Activated CD4-positive, alpha-beta memory T cell treated with anti-CD3 and anti-CD28 coated beads, Interleukin-2, amount 10 ng/mL, durations not matched to agents 7 days and 5 days (primary cell): ENCODE results near the gene H2BK1. TPM values are rescaled to one million over a fixed set of nuclear protein-coding genes. Genes with fewer than 3 reads are reported as not detected.

Experiments
- CTCF ChIA-PET: fragments of 350-600 bp; sonication (Branson Sonifier 250); formaldehyde crosslinking; loops from one replicate; lab custom pipeline; 2021; ENCODE audit warnings: antibody characterized with exemption, inconsistent platforms; lab: Charles Lee
- POLR2A ChIA-PET: fragments of 350-600 bp; sonication (Branson Sonifier 250); formaldehyde crosslinking; loops from one replicate; lab custom pipeline; 2021; ENCODE audit warnings: antibody characterized with exemption; lab: Charles Lee
- DNase-seq: peaks from one replicate; pipeline ENCODE4 v3.0.0-alpha.2; 2020
- H3K27ac Mint-ChIP-seq: one replicate; pipeline ENCODE4 v1.8.0; 2021; ENCODE audit warnings: mild to moderate bottlenecking, mixed read lengths
- H3K27me3 Mint-ChIP-seq: one replicate; pipeline ENCODE4 v1.8.0; 2021; ENCODE audit warnings: mixed read lengths
- H3K36me3 Mint-ChIP-seq: one replicate; pipeline ENCODE4 v1.8.0; 2021; ENCODE audit warnings: low read depth, mixed read lengths
- H3K4me1 Mint-ChIP-seq: one replicate; pipeline ENCODE4 v1.8.0; 2021; ENCODE audit warnings: mixed read lengths
- H3K4me3 Mint-ChIP-seq: one replicate; pipeline ENCODE4 v1.8.0; 2021; ENCODE audit warnings: mild to moderate bottlenecking, mixed read lengths
- H3K9me3 Mint-ChIP-seq: one replicate; pipeline ENCODE4 v1.8.0; 2021; ENCODE audit warnings: mixed read lengths
- total RNA-seq, 2 experiments: library from RNA; stranded (reverse); gene quantifications; one replicate each; pipeline ENCODE4 v1.2.3, GENCODE V29; 2021

The H2BK1 gene
- total RNA-seq, 2 experiments from 2014 or later = not detected

DNA sequence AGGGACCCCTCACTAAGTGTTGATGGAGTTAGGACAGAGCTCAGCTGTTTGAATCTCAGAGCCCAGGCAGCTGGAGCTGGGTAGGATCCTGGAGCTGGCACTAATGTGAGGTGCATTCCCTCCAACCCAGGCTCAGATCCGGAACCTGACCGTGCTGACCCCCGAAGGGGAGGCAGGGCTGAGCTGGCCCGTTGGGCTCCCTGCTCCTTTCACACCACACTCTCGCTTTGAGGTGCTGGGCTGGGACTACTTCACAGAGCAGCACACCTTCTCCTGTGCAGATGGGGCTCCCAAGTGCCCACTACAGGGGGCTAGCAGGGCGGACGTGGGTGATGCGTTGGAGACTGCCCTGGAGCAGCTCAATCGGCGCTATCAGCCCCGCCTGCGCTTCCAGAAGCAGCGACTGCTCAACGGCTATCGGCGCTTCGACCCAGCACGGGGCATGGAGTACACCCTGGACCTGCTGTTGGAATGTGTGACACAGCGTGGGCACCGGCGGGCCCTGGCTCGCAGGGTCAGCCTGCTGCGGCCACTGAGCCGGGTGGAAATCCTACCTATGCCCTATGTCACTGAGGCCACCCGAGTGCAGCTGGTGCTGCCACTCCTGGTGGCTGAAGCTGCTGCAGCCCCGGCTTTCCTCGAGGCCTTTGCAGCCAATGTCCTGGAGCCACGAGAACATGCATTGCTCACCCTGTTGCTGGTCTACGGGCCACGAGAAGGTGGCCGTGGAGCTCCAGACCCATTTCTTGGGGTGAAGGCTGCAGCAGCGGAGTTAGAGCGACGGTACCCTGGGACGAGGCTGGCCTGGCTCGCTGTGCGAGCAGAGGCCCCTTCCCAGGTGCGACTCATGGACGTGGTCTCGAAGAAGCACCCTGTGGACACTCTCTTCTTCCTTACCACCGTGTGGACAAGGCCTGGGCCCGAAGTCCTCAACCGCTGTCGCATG lies 27.2 kb upstream of the H2BK1 start:
- H3K27ac Mint-ChIP-seq = no peak overlapping the region

DNA sequence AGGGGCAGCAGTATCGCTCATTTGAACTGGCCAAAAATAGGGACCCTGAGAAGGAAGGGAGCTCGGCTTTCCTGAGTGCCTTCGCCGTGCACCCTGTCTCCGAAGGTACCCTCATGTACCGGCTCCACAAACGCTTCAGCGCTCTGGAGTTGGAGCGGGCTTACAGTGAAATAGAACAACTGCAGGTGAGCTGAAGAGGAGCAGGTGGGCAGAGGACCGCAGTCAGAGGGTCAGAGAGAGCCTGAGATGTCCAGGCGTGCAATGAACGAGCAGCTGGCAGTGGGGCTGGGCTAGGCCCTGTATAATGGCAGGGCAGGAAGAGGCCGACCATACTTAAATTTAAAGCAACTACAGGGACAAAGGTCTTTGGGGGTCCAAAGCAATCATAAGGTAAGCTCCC lies 26.1 kb upstream of the H2BK1 start:
- no peaks in the 10 kb centered on the region for H3K9me3 Mint-ChIP-seq
- peaks cover 35% of the 10 kb centered on the region for H3K36me3 Mint-ChIP-seq
- peaks cover 35% of the 10 kb centered on the region for H3K4me1 Mint-ChIP-seq
- H3K27ac Mint-ChIP-seq = no peak overlapping the region
- no peak for DNase-seq
- H3K27me3 Mint-ChIP-seq = no peaks in the 10 kb centered on the region
- ChIA-PET POLR2A (interaction anchor here (2.7 kb wide), 1 partner anchor 9 kb away, joined by 12 read pairs; the partner anchor contains the start of gene ABCF2), CTCF (interaction anchor here (0.9 to 1.4 kb wide), 4 partner anchors 8 to 79 kb away, joined by 3 to 6 read pairs (median 3); partner anchors contain the start of gene ABCF2)
- H3K4me3 Mint-ChIP-seq = no peak overlapping the region

More for the DNA sequence above, 27.2 kb upstream of the H2BK1 start:
- Mint-ChIP-seq H3K4me3 (no peak overlapping the region), H3K36me3 (peaks cover 35% of the 10 kb centered on the region), H3K27me3 (no peaks in the 10 kb centered on the region), H3K4me1 (peaks cover 26% of the 10 kb centered on the region), H3K9me3 (no peaks in the 10 kb centered on the region)
- DNase-seq = no peak
- CTCF ChIA-PET = interaction anchor here (0.9 to 1.4 kb wide), 2 partner anchors 10 to 70 kb away, joined by 3 to 6 read pairs; partner anchors contain the start of gene ABCF2
- POLR2A ChIA-PET = interaction anchor here (2.7 kb wide), 1 partner anchor 10 kb away, joined by 12 read pairs; the partner anchor contains the start of gene ABCF2

DNA sequence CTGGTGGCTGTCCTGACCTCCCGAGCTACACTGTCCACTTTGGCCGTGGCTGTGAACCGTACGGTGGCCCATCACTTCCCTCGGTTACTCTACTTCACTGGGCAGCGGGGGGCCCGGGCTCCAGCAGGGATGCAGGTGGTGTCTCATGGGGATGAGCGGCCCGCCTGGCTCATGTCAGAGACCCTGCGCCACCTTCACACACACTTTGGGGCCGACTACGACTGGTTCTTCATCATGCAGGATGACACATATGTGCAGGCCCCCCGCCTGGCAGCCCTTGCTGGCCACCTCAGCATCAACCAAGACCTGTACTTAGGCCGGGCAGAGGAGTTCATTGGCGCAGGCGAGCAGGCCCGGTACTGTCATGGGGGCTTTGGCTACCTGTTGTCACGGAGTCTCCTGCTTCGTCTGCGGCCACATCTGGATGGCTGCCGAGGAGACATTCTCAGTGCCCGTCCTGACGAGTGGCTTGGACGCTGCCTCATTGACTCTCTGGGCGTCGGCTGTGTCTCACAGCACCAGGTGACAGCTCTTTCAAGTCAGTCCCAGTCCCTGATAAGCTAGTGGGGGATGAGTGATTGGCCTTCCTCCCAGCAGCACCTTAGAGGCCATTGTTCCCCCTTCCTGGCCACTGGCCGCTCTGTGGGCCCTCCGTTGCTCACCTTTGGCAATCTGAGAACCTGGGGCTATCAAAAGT lies 25.0 kb upstream of the H2BK1 start:
- H3K4me3 Mint-ChIP-seq = peak overlapping the region; percentile 10

DNA sequence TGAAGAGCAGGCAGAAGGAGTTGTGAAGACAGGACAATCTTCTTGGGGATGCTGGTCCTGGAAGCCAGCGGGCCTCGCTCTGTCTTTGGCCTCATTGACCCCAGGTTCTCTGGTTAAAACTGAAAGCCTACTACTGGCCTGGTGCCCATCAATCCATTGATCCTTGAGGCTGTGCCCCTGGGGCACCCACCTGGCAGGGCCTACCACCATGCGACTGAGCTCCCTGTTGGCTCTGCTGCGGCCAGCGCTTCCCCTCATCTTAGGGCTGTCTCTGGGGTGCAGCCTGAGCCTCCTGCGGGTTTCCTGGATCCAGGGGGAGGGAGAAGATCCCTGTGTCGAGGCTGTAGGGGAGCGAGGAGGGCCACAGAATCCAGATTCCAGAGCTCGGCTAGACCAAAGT lies 23.5 kb upstream of the H2BK1 start:
- Mint-ChIP-seq H3K9me3 (no peaks in the 10 kb centered on the region), H3K27me3 (no peaks in the 10 kb centered on the region), H3K27ac (peak overlapping the region; percentile 99), H3K36me3 (peaks cover 28% of the 10 kb centered on the region), H3K4me1 (peaks cover 38% of the 10 kb centered on the region), H3K4me3 (peak overlapping the region; percentile 99)
- DNase-seq = no peak
- ChIA-PET POLR2A (interaction anchor here (0.9 to 3.4 kb wide), 4 partner anchors 9 to 116 kb away, joined by 3 to 38 read pairs (median 16); no protein-coding TSS in a partner anchor), CTCF (interaction anchor here (3.1 kb wide), 1 partner anchor 10 kb away, joined by 46 read pairs; no protein-coding TSS in a partner anchor)

More for the DNA sequence above, 25.0 kb upstream of the H2BK1 start:
- DNase-seq = no peak
- Mint-ChIP-seq H3K27ac (no peak overlapping the region), H3K36me3 (peaks cover 34% of the 10 kb centered on the region), H3K27me3 (no peaks in the 10 kb centered on the region), H3K9me3 (no peaks in the 10 kb centered on the region), H3K4me1 (peaks cover 38% of the 10 kb centered on the region)
- CTCF ChIA-PET = interaction anchor here (1.0 to 3.1 kb wide), 2 partner anchors 8 to 111 kb away, joined by 3 to 46 read pairs; no protein-coding TSS in a partner anchor
- POLR2A ChIA-PET = no interaction called here

DNA sequence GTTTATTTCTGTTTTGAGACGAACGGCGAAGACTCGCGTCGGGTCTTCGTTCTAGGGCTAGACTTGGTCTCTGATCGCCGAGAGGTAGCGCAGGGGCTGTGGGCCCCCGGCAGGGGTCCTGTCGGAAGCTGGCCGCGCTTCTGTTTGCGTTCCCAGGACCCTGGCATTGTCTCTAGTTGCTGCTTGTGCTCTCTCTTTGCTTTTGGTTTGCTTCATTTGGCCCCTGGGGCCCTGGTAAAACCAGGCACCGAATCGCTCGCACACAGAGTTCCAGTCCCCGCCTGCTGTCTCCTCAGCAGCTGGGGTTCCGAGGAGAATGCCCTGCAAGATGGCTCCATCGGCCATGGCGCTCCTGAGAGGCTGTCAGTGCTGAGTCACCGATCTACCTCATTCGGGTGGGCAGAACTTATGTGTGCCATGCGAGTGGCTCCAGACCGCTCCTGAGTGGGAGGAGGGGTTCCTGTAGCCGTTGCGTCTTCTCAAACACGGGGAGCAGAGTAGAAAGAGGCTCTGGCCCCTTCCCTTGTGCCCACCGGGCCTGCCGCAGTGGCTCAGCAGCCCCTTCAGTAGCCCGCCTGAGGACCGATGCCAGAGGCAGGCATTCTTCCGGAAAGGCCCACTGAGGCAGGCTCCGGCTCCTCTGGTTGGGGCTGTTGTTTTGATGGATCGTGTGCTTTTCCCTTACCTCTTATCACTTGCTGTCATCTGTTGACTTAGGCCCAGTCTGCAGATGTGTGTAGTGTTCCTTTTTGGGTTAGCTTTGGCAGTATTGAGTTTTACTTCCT lies 22.8 kb upstream of the H2BK1 start:
- DNase-seq = peak; percentile 78
- CTCF ChIA-PET = interaction anchor here (0.8 to 3.1 kb wide), 2 partner anchors 10 to 11 kb away, joined by 3 to 46 read pairs; no protein-coding TSS in a partner anchor
- Mint-ChIP-seq H3K9me3 (no peaks in the 10 kb centered on the region), H3K27me3 (no peaks in the 10 kb centered on the region), H3K4me1 (peaks cover 40% of the 10 kb centered on the region), H3K36me3 (peaks cover 28% of the 10 kb centered on the region), H3K4me3 (peak overlapping the region; percentile 99), H3K27ac (peak overlapping the region; percentile 99)
- POLR2A ChIA-PET = interaction anchor here (0.7 to 3.4 kb wide), 10 partner anchors 10 to 145 kb away, joined by 3 to 38 read pairs (median 4); partner anchors contain the start of genes H2BK1 and NUB1

DNA sequence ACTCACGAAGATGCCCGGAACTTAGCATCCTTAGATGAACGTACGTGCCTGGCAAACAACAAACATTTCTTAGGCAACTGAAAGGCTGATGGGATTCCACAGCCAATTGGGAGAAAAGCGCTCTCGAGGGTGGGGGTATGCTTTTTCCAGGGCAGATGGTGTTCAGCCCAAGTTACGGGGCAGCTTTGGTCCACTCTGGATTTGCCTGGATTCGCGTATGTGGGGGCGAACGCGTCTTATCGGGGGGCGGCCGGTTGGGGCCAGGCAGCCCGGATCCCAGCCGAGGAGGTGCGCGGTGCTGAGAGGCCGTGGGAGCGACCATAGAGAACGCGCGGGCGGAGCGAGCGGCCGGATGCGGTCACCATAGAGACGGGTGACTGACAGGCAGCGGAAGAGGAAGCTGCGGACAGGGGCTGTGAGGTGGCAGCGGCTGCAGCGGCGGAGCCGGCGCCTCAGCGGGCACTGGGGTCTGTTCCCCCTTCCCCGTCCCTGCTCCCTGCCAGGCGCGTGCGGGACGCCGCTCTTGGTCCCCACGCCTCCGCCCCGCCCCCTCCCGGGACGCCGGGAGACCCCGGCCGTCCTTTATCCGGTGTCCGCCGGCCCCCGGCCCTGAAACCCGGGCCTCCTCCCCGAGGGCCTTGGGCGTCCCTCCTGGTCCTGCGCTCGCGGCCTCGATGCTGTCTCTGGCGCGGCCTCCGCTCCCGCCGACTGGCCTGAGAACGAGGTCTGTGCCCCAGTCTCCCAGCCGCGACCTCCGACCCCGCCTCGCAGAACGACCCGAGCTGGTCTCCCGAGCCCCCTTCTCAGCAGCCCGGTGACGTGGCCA lies 22.0 kb upstream of the H2BK1 start, which contains the start of gene CHPF2:
Gene CHPF2, plus strand, starts transcription at position 393 of the 826 bp plus-strand sequence. CDS start 1,529 bp downstream, outside the sequence.
- Mint-ChIP-seq H3K36me3 (peaks cover 28% of the 10 kb centered on the region), H3K4me3 (peak within 1 kb of the TSS; percentile 99), H3K27me3 (no peaks in the 10 kb centered on the region), H3K4me1 (peaks cover 47% of the 10 kb centered on the region), H3K9me3 (no peaks in the 10 kb centered on the region), H3K27ac (peak within 1 kb of the TSS; percentile 99)
- CTCF ChIA-PET = interaction anchor here (0.8 to 3.1 kb wide), 2 partner anchors 10 to 11 kb away, joined by 3 to 46 read pairs; no protein-coding TSS in a partner anchor
- peak; percentile 95 for DNase-seq
- POLR2A ChIA-PET = interaction anchor here (0.7 to 3.4 kb wide), 9 partner anchors 9 to 144 kb away, joined by 3 to 38 read pairs (median 4); partner anchors contain the start of genes H2BK1 and NUB1

DNA sequence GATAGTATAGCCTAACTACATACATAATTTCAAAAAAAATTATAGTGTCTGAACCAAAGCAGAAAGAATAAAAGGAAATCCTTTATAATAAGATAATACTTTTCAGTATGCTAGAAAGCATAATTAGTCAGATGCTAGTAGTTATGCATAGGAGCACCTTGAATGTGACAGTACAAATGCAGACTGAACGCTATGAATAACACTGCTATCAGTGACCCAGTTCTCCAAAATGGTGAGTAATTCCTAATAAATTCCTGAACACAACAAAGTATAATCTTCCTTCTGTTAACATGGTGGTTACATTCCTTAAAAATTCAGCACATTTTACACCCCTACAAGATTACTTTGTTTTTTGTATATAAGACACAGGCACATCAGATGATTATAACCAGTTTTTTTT lies 20.8 kb upstream of the H2BK1 start:
- no peak overlapping the region for H3K27ac Mint-ChIP-seq
- DNase-seq = no peak
- no peak overlapping the region for H3K4me3 Mint-ChIP-seq
- ChIA-PET CTCF (no interaction called here), POLR2A (interaction anchor here (3.4 kb wide), 1 partner anchor 12 kb away, joined by 38 read pairs; no protein-coding TSS in a partner anchor)
- H3K27me3 Mint-ChIP-seq = no peaks in the 10 kb centered on the region
- no peaks in the 10 kb centered on the region for H3K9me3 Mint-ChIP-seq
- peaks cover 56% of the 10 kb centered on the region for H3K4me1 Mint-ChIP-seq
- H3K36me3 Mint-ChIP-seq = peaks cover 21% of the 10 kb centered on the region

DNA sequence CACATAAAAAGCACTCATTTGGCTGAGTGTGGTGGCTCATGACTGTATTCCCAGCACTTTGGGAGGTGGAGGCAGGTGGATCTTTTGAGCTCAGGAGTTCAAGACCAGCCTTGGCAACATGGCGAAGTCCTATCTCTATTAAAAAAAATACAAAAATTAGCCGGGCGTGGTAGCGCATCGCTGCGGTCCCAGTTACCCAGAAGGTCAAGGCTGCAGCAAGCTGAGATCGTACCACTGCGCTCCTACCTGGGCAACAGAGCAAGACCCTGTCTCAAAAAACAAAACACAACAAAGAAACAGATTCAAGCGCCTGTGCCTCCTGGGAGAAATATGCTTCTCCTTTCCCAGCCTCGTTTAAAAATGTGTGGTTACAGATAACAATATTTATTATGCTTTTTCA lies 19.0 kb upstream of the H2BK1 start:
- Mint-ChIP-seq H3K36me3 (peaks cover 24% of the 10 kb centered on the region), H3K27me3 (no peaks in the 10 kb centered on the region), H3K9me3 (no peaks in the 10 kb centered on the region), H3K4me3 (no peak overlapping the region), H3K4me1 (peaks cover 60% of the 10 kb centered on the region), H3K27ac (no peak overlapping the region)
- POLR2A ChIA-PET = no interaction called here
- no peak for DNase-seq
- CTCF ChIA-PET = interaction anchor here (1.3 to 5.3 kb wide), 2 partner anchors 14 to 61 kb away, joined by 3 to 47 read pairs; no protein-coding TSS in a partner anchor

DNA sequence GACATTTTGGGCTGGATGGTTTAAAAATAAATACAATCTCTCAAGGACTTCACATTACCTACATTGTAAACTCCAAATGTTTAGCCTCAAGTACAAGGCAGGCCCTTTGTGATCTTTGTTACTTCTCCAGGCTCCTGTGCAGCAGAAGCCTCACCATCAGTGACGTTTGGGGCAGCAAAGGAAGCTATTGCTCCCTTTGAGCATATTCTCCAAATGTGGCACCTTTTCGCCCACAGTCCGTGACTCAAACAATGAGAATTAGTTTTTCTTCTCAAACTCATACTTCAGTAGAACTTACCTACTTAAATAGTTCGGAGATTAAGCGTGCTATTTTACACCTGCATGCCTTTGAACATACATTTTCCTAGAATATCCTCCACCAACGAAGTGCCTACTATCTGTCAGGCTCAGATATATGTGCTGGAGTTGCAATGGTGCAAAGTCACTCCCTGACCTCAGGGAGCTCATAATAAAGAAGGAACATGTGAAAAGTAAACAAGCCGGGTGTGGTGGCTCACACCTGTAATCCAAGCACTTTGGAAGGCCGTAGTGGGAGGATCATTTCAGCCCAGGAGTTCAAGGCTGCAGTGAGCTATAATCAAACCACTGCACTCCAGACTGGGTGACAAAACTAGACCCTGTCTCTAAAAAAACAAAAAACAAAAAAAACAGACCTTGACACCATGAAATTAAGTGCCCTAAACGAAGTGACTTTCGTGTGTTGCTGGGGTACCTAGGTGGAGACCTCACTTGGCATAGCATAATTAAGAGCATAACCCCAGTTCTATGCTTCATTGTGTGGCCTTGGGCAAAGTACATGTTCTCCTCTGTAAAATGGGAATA lies 18.0 kb upstream of the H2BK1 start:
- H3K27ac Mint-ChIP-seq = peak overlapping the region; percentile 83
- peak overlapping the region; percentile 98 for H3K4me3 Mint-ChIP-seq
- no peaks in the 10 kb centered on the region for H3K9me3 Mint-ChIP-seq
- H3K27me3 Mint-ChIP-seq = no peaks in the 10 kb centered on the region
- ChIA-PET POLR2A (interaction anchor here (0.7 to 3.6 kb wide), 6 partner anchors 9 to 113 kb away, joined by 3 to 30 read pairs (median 16); partner anchors contain the start of genes H2BK1 and NUB1), CTCF (interaction anchor here (0.6 to 5.3 kb wide), 9 partner anchors 8 to 797 kb away, joined by 3 to 47 read pairs (median 4); no protein-coding TSS in a partner anchor)
- peaks cover 50% of the 10 kb centered on the region for H3K4me1 Mint-ChIP-seq
- DNase-seq = no peak
- peaks cover 24% of the 10 kb centered on the region for H3K36me3 Mint-ChIP-seq
